OCI-LY3 (cell line): Measurements from ENCODE around the gene SPOUT1.
"Not testable (repeated sequence)": the region's sequence is repeated elsewhere in the genome, so short reads cannot be mapped to it uniquely, and the experiment has no call there.

Source experiments
- H2AFZ ChIP-seq: fragments of 200-600, 300-600 bp; shearing (Covaris generic); 2 replicates; pipeline ENCODE4 v1.6.0; 2014; ENCODE audit warnings: antibody characterized with exemption, low read depth, low read length
- H3K27ac ChIP-seq: fragments of 200-600, 300-600 bp; sonication (generic); 2 replicates; pipeline ENCODE4 v1.5.1; 2014; ENCODE audit warnings: mild to moderate bottlenecking, low read length, moderate library complexity, mixed read lengths
- H3K27me3 ChIP-seq: fragments of 200-600, 300-600 bp; sonication (generic); 2 replicates; pipeline ENCODE4 v1.6.1; 2014; ENCODE audit warnings: low read depth, low read length, mixed read lengths
- H3K36me3 ChIP-seq: fragments of 200-600, 300-600 bp; sonication (generic); replicated peaks from 2 replicates; pipeline ENCODE3; 2014; ENCODE audit warnings: low read depth, low read length, mixed read lengths
- H3K4me1 ChIP-seq: fragments of 300-600, 200-600 bp; sonication (generic); 2 replicates; pipeline ENCODE4 v1.6.1; 2014; ENCODE audit warnings: low read length, mixed read lengths
- H3K4me2 ChIP-seq: fragments of 200-600, 300-600 bp; sonication (generic); 2 replicates; pipeline ENCODE4 v1.6.1; 2014; ENCODE audit warnings: low read length, mixed read lengths
- H3K4me3 ChIP-seq: fragments of 300-600, 200-600 bp; sonication (generic); 2 replicates; pipeline ENCODE4 v1.5.1; 2014; ENCODE audit warnings: antibody characterized with exemption, mild to moderate bottlenecking, low read length, moderate library complexity
- H3K79me2 ChIP-seq: fragments of 300-600, 200-600 bp; shearing (Covaris generic); 2 replicates; pipeline ENCODE4 v1.6.1; 2014; ENCODE audit warnings: mild to moderate bottlenecking, low read length, mixed read lengths
- H3K9ac ChIP-seq: fragments of 300-600, 200-600 bp; shearing (Covaris generic); 2 replicates; pipeline ENCODE4 v1.6.0; 2014; ENCODE audit warnings: mild to moderate bottlenecking, low read length, moderate library complexity
- H3K9me3 ChIP-seq: fragments of 200-600, 300-600 bp; shearing (Covaris generic); 2 replicates; pipeline ENCODE4 v1.6.1; 2014; ENCODE audit warnings: low read length, mixed read lengths; ENCODE audit not compliant: insufficient read depth
- H4K20me1 ChIP-seq: fragments of 200-600, 300-600 bp; sonication (generic); 2 replicates; pipeline ENCODE4 v1.6.1; 2016; ENCODE audit warnings: low read length, mixed read lengths; ENCODE audit not compliant: insufficient read depth
- CTCF ChIP-seq: fragments of 200-600, 300-600 bp; sonication (generic); IDR thresholded peaks from 2 replicates; pipeline ENCODE4 v1.5.1; 2014; ENCODE audit warnings: antibody characterized with exemption, low read length, low read depth
- EZH2phosphoT487 ChIP-seq: fragments of 200-600 bp; shearing (Covaris generic); IDR thresholded peaks from 2 replicates; pipeline ENCODE4 v1.6.1; 2018; ENCODE audit warnings: antibody characterized with exemption, mixed run types, low read depth

Gene SPOUT1

GRCh38 chr9:128845186-128845931 is 15.8 kb upstream of the SPOUT1 start:
- no peak overlapping the region for H3K4me3 ChIP-seq
- no peaks in the 10 kb centered on the region for H3K79me2 ChIP-seq
- H4K20me1 ChIP-seq, result no peaks in the 10 kb centered on the region
- H3K36me3 ChIP-seq, result no peaks in the 10 kb centered on the region
- no peak overlapping the region for H3K4me2 ChIP-seq
- no peak overlapping the region for H3K9ac ChIP-seq
- H3K27ac ChIP-seq, result no peak overlapping the region
- TF ChIP-seq EZH2phosphoT487, result no peak
- no peak for TF ChIP-seq CTCF
- H3K27me3 ChIP-seq, result no peaks in the 10 kb centered on the region
- no peaks in the 10 kb centered on the region for H3K9me3 ChIP-seq
- H3K4me1 ChIP-seq, result no peaks in the 10 kb centered on the region
- no peak overlapping the region for H2AFZ ChIP-seq

DNA sequence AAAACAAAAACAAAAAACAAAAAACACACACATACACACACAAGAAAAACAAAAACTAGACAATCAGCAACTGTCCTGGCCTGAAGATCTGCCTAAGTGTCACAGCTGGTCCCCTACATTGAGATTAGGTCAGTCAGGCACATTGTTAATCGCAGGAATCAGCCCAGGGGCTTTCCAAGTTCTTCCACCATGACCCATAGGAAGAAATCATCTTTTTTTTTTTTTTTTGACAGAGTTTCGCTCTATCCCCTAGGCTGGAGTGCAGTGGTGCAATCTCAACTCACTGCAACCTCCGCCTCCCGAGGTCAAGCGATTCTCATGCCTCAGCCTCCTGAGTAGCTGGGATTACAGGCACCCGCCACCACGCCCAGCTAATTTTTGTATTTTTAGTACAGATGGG is 13.6 kb upstream of the SPOUT1 start:
- not testable (repeated sequence) for H3K79me2 ChIP-seq, H3K4me2 ChIP-seq, H3K4me3 ChIP-seq, H2AFZ ChIP-seq, H3K27me3 ChIP-seq, H3K27ac ChIP-seq, H4K20me1 ChIP-seq, H3K36me3 ChIP-seq, H3K4me1 ChIP-seq, H3K9me3 ChIP-seq, H3K9ac ChIP-seq

DNA sequence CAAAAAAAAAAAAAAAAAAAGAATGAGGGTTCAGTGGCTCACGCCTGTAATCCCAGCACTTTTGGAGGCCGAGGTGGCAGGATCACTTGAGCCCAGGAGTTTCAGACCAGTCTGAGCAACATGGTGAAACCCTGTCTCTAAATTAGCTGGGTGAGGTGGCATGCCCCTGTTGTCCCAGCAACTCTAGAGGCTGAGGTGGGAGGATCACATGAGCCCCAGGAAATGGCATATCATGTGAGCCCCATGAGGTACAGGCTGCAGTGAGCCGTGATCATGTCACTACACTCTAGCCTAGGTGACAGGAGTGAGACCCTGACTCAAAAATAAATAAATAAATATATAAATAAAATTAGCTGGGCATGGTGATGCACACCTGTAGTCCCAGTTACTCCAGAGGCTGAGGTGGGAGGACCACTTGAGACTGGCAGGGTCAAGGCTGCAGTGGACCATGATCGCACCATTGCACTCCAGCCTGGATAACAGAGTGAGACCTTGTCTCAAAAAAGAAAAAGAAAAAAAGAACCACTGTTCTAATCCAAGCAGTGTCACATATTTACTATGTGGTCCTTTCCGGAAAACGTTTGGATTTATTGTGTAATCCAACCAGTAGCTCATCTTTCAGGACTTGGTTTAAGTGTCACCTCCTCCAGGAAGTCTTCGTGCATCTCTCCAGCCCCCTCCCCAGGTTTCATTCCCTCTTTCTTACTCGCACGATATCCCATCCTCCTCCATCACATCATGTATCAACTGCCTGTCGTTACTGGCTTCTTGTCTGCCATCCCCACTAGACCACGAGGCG is 12.3 kb upstream of the SPOUT1 start:
- Histone ChIP-seq H3K4me2 (no peak overlapping the region), H3K9ac (no peak overlapping the region), H3K27ac (no peak overlapping the region), H3K4me1 (no peaks in the 10 kb centered on the region), H3K36me3 (no peaks in the 10 kb centered on the region), H3K9me3 (no peaks in the 10 kb centered on the region), H2AFZ (no peak overlapping the region), H3K27me3 (no peaks in the 10 kb centered on the region), H3K79me2 (no peaks in the 10 kb centered on the region), H4K20me1 (no peaks in the 10 kb centered on the region), H3K4me3 (no peak overlapping the region)
- no peak for TF ChIP-seq EZH2phosphoT487
- no peak for TF ChIP-seq CTCF

GRCh38 chr9:128840524-128840923 is 10.9 kb upstream of the SPOUT1 start:
- TF ChIP-seq EZH2phosphoT487, result no peak
- no peak for TF ChIP-seq CTCF
- H2AFZ ChIP-seq, result no peak overlapping the region
- no peaks in the 10 kb centered on the region for H3K79me2 ChIP-seq
- no peak overlapping the region for H3K4me2 ChIP-seq
- H3K9ac ChIP-seq, result no peak overlapping the region
- no peaks in the 10 kb centered on the region for H3K4me1 ChIP-seq
- H3K27me3 ChIP-seq, result no peaks in the 10 kb centered on the region
- no peak overlapping the region for H3K4me3 ChIP-seq
- H4K20me1 ChIP-seq, result no peaks in the 10 kb centered on the region
- no peak overlapping the region for H3K27ac ChIP-seq
- H3K9me3 ChIP-seq, result no peaks in the 10 kb centered on the region
- H3K36me3 ChIP-seq, result no peaks in the 10 kb centered on the region
